ENCODE data around the gene HID1.
"Not testable (repeated sequence)": the region's sequence is repeated elsewhere in the genome, so short reads cannot be mapped to it uniquely, and the experiment has no call there.

HID1 gene

GRCh38 chr17:74998783-74999182, 26.2 kb upstream of the HID1 start:
- DNase-seq: no peak

DNA sequence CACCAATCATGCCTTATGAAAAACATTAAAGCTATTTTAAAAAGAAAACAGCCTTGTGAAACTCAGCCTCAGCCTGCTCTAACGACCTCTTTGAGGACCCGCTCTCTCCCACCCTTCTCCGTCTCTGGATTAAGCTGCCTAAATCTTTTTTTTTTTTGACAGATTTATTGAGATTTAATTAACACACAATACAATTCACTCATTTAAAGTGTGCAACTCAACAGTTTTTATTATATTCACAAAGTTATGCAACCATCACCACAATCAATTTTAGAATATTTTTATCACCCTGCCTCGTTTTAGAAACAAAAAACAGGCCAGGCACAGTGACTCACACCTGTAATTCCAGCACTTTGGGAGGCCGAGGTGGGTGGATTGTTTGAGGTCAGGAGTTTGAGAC, 23.3 kb upstream of the HID1 start:
- no peak for DNase-seq

DNA sequence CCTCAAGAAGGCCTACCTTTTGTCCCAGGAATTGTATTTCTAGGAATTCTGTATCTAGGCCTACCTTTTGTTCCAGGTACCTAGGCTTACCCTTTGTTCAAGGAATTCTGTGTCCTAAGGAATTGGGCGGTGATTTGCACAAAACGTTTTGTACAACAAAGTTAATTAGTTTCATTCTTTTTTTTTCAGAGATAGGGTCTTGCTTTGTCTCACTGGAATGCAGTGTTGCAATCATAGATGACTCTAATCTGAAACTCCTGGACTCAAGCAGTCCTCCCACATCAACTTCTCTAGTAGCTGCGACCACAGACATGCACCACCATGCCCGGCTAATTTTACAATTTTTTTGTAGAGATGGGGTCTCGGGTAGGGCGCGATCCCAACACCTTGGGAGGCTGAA, 21.9 kb upstream of the HID1 start:
- peak; percentile 34 for DNase-seq

DNA sequence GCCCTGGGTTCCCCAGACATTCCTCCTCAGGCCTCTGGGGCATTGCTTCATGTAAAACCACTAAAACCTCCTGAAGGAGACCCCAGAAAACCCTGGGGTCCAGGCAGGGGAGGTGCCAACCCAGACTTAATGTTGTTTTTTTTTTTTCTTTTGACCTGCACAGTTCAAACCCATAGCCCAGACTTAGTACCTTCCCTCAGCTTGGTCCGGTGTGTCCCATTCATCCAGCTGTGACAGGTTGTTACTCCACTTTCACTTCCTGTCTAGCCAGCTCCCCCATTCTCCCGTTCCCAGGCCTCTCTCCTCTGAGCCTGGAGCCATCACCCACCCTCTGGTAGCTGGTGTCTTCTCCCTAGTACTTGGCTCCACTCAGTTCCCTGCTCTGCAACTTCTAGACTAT, 19.7 kb upstream of the HID1 start:
- DNase-seq: no peak

DNA sequence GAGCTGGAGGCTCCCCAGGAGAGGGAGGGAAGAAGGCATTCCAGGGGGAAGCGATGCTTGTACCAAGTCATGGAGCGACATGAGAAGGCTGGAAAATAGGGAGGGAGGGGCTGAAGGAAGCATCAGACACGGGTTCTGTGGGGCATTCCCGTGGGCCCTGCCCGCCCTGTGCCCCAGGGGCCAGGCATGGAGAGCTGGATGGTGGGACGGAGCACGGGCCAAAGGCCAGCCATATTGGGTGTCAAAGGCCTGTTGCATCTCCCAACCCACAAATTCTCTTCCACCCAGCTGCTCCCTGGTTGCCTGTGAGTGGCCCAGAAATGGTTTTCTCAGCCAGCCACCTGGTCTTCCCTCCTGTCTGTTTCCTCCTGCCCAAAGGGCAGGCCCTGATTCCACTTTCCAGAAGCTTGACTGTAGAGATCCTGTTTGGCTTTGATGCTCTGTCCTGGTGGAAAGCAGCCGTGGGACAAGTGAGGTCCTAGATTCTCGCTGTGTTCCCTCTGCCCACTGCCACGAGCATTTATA, 18.1 kb upstream of the HID1 start:
- DNase-seq: no peak

DNA sequence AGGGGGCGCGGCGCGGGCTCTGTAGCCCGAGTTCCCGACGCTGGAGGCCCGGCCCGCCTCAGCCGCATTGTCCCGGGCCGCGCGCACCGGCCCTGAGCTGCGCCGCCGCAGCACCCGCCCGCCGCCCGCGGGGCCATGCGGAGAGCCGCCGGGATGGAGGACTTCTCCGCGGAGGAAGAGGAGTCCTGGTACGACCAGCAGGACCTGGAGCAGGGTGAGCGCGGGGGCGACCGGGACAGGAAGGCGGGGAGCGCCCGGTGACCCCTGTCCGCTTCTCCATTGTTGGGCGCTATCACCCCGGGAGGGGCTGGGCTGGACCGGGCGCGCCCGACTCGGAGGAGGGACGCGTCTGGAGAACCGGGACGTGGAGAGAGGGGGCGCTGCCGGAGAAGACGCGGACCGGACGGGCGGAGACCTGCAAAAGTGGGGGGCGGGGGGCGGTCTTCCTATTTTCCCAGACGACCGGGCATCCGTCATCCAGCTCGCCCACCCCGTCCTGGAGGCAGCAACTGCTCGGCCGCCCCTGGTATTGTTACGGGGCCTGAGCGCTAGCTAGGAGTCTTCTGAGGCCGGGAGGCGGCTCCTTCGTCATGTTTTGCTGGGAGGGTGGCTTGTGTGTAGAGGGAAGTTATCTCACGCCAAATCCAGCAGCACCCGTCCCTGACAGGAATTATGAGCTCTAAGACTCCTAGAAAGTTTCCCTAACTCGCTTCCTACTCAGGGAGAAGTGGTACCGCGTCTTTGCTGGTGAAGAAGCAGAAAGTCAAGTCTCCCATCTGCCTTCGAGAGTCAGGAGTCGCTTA, 15.6 kb upstream of the HID1 start:
- DNase-seq: peak; percentile 40

- peak; percentile 96 for DNase-seq
These were observed 14.9 kb upstream of the HID1 start, which contains the start of gene CDR2L for GRCh38 chr17:74987418-74987908. TSS of gene CDR2L (plus strand) at chr17:74987632. CDS start at chr17:74988044, 412 bp downstream.

GRCh38 chr17:74986206-74986576, 13.6 kb upstream of the HID1 start:
- DNase-seq: no peak

GRCh38 chr17:74982663-74983313, 10.2 kb upstream of the HID1 start:
- DNase-seq: not testable (repeated sequence)

GRCh38 chr17:74981979-74982662, 9.6 kb upstream of the HID1 start:
- DNase-seq: peak; percentile 32

- no peak for DNase-seq
These were observed 8.9 kb upstream of the HID1 start for GRCh38 chr17:74981318-74981978.

- DNase-seq: no peak
These were observed 7.0 kb upstream of the HID1 start for GRCh38 chr17:74979408-74980146.

- no peak for DNase-seq
These were observed 5.7 kb upstream of the HID1 start for GRCh38 chr17:74978240-74978639.

DNA sequence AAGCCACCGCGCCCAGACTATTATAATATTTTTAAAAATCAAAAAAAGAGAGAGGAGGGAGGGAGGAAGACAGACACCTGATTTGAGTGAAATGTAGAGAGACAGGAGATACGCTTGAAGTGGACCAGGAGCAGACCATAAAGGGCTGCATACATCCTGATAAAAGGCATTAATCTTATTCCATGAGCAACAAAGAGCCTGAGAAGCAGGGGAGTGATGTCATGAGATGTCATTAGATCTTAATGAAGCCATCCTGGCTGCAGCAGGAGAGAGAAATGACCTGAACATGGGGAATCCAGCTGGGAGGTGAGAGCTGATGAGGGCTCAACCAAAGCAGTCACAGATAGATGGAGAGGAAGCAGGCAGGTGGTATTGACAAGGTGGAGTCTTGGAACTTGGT, 5.2 kb upstream of the HID1 start:
- no peak for DNase-seq

GRCh38 chr17:74975943-74976342, 3.4 kb upstream of the HID1 start:
- DNase-seq: no peak

DNA sequence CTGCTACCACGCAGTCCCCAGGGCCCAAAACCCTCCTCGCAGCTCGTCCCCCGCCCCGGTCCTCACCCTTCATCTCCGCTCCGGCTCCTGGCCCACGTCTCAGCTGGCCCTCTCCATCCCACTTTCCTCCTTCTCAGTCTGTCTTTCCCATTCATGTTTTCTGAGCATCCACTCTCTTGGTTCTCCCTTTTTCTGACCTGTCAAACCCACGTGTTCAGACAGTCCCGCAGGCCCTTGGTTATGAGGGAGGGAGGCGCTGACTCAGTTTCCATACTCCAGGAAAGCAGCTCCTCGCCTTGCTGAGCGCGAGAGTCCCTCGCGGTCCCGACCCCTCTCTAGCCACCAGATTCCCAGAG, 392 bp upstream of the HID1 start:
- DNase-seq: no peak

GRCh38 chr17:74971842-74972106, 785 bp downstream of the HID1 start:
- DNase-seq: no peak

DNA sequence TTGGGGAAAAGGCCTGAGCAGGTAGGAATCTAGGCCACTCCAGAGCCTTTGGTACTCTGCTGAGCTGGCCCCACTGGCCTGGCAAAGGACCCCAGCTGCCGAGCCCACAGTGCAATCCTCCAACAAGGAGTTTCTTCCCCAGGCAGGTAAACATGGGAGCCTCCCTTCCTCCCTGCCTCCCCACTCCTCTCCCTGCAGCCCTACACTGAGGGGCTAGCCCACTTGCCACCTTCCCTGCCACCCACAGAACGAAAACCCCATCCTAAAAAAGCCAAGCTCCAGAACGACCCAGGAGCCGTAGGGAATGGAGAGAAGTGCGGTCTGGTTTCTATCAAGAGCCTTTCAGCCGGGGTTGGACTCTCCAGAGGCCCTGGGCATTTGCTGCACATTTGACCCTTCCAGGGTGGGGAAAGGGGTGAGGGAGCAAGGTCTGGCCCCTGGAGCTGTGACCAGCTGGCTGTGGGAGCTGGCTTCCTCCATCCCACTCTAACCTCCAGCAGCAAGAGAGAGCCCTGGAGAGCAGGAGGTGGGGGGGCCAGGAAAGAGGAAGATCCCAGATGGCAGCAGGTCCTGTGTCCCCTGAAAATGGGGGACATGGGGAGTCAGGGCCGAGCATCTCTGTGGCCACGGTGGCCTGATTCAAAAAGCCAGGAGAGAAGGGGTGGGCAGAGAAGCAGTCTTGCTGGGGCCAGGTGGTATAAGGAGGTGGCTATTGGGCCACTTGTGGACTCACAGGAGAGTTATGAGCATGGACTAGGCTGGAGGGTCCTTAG, 1.3 kb downstream of the HID1 start:
- no peak for DNase-seq

DNA sequence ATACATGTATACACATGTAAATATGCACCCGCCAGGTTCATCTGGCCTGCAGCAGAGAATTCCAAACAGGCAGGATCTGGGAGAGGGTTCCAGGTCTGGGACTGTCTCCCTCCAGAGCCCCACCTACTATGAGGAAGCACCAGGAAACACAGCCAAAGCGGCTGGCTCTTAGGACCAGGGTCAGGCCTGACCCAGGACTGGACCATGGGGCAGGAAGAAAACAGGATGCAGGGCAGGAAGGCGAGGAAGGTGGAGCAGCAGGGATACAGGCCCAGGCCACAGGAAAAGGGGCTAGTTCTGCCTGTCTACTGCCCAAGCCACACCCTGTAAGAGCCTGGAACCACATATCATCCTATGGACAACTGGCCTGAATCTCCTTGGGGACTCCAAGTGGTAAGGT, 2.2 kb downstream of the HID1 start:
- DNase-seq: no peak

- DNase-seq: not testable (repeated sequence)
These were observed 3.1 kb downstream of the HID1 start for GRCh38 chr17:74969501-74969900.

- no peak for DNase-seq
These were observed 4.2 kb downstream of the HID1 start for GRCh38 chr17:74968361-74968780.

Measured in inflammatory macrophage treated with lipopolysaccharide for 4 hours (primary cell).